SK-N-SH (cell line): Measurements from ENCODE around the gene RAD1. TPM values are rescaled to one million over a fixed set of nuclear protein-coding genes. Genes with fewer than 3 reads are reported as not detected.

Experiments used
- CTCF ChIA-PET: fragments of 300-600, 350-600 bp; formaldehyde crosslinking; extraction: SDS; loops from one replicate; lab custom pipeline; 2021; lab: Yijun Ruan, JAX
- POLR2A ChIA-PET: fragments of 350-600 bp; sonication (Branson Sonifier 250); formaldehyde crosslinking; extraction: SDS; loops from one replicate; lab custom pipeline; 2020; ENCODE audit warnings: antibody characterized with exemption, inconsistent platforms; lab: Yijun Ruan, JAX
- DNase-seq: peaks from one replicate; pipeline ENCODE4 v3.0.0; 2012
- H2AFZ ChIP-seq: fragments of 200-600 bp; sonication (generic); 2 replicates; pipeline ENCODE4 v1.8.1; 2016; ENCODE audit warnings: antibody characterized with exemption, mild to moderate bottlenecking, low read depth
- H3F3A ChIP-seq: fragments of 200-600 bp; sonication (generic); replicated peaks from 2 replicates; pipeline ENCODE3; 2016; ENCODE audit warnings: antibody characterized with exemption, mild to moderate bottlenecking; ENCODE audit not compliant: insufficient read depth
- H3K27ac ChIP-seq, 2 experiments: fragments of 200-500 bp in 1 of 2; fragments of 200-600 bp in 1 of 2; sonication (Bioruptor generic) in 1 of 2; sonication (generic), shearing (Covaris generic) in 1 of 2; 2 replicates each; pipeline versions ENCODE4 v1.5.1 to v1.6.1; 2014 to 2016; ENCODE audit warnings: low read depth in 2 of 2, inconsistent platforms in 1 of 2, low read length in 1 of 2, mild to moderate bottlenecking in 1 of 2, mixed read lengths in 1 of 2
- H3K27me3 ChIP-seq: fragments of 200-600 bp; sonication (generic), shearing (Covaris generic); 2 replicates; pipeline ENCODE4 v1.6.1; 2016; ENCODE audit warnings: mixed run types; ENCODE audit not compliant: insufficient read depth
- H3K36me3 ChIP-seq, 2 experiments: fragments of 200-500 bp in 1 of 2; fragments of 200-600 bp in 1 of 2; sonication (Bioruptor generic) in 1 of 2; sonication (generic) in 1 of 2; replicated peaks in 1 of 2; 2 replicates each; pipeline versions ENCODE3 to v1.5.1; 2014 to 2016; ENCODE audit warnings: low read length in 1 of 2, mild to moderate bottlenecking in 1 of 2; ENCODE audit not compliant: insufficient read depth in 2 of 2, control insufficient read depth in 1 of 2
- H3K4me1 ChIP-seq, 2 experiments: fragments of 200-500 bp in 1 of 2; fragments of 200-600 bp in 1 of 2; sonication (Bioruptor generic) in 1 of 2; sonication (generic), shearing (Covaris generic) in 1 of 2; 2 replicates each; pipeline versions ENCODE4 v1.5.1 to v1.6.1; 2014 to 2016; ENCODE audit warnings: low read depth in 1 of 2, low read length in 1 of 2, mixed run types in 1 of 2; ENCODE audit not compliant: insufficient read depth in 2 of 2, control insufficient read depth in 1 of 2
- H3K4me2 ChIP-seq: fragments of 200-600 bp; sonication (generic), shearing (Covaris generic); 2 replicates; pipeline ENCODE4 v1.6.1; 2017; ENCODE audit warnings: mixed run types
- H3K4me3 ChIP-seq, 2 experiments: fragments of 200-500 bp in 1 of 2; fragments of 200-600 bp in 1 of 2; sonication (Bioruptor generic) in 1 of 2; sonication (generic), shearing (Covaris generic) in 1 of 2; 2 replicates each; pipeline versions ENCODE4 v1.5.1 to v1.8.1; 2014 to 2016; ENCODE audit warnings: low read depth in 2 of 2, inconsistent platforms in 1 of 2, low read length in 1 of 2, mild to moderate bottlenecking in 1 of 2, mixed read lengths in 1 of 2, moderate library complexity in 1 of 2
- H3K79me2 ChIP-seq: fragments of 200-600 bp; sonication (generic); 2 replicates; pipeline ENCODE4 v1.8.1; 2017; ENCODE audit warnings: mild to moderate bottlenecking; ENCODE audit not compliant: insufficient read depth
- H3K9ac ChIP-seq: fragments of 200-600 bp; sonication (generic); 2 replicates; pipeline ENCODE4 v1.6.1; 2017; ENCODE audit warnings: mixed run types
- H3K9me2 ChIP-seq: fragments of 200-600 bp; sonication (generic); 2 replicates; pipeline ENCODE4 v1.6.1; 2017; ENCODE audit warnings: mixed run types
- H3K9me3 ChIP-seq: fragments of 200-600 bp; sonication (generic); 2 replicates; pipeline ENCODE4 v1.6.1; 2017; ENCODE audit warnings: mixed run types, mild to moderate bottlenecking, moderate library complexity
- H4K20me1 ChIP-seq: fragments of 200-600 bp; sonication (generic); 2 replicates; pipeline ENCODE4 v1.6.1; 2017; ENCODE audit warnings: mild to moderate bottlenecking, mixed run types; ENCODE audit not compliant: insufficient read depth
- CHD2 ChIP-seq: fragments of 150-350 bp; IDR thresholded peaks from 2 replicates; pipeline ENCODE4 v1.6.1; 2018; ENCODE audit warnings: low read length; ENCODE audit not compliant: partially characterized antibody
- CTCF ChIP-seq: fragments of 200-600 bp; sonication (generic); IDR thresholded peaks from 2 replicates; pipeline ENCODE4 v1.6.1; 2017; ENCODE audit warnings: antibody characterized with exemption, mild to moderate bottlenecking, moderate library complexity
- EP300 ChIP-seq, 2 experiments: IDR thresholded peaks; 2 replicates each; pipeline versions ENCODE4 v1.4.0 to v1.6.1; 2012; ENCODE audit warnings: borderline replicate concordance in 1 of 2, low read depth in 1 of 2, low read length in 1 of 2
- EZH2phosphoT487 ChIP-seq: fragments of 200-600 bp; sonication (generic); IDR thresholded peaks from 2 replicates; pipeline ENCODE4 v1.6.1; 2017; ENCODE audit warnings: low read depth, mixed run types, mild to moderate bottlenecking, antibody characterized with exemption, moderate library complexity, borderline replicate concordance
- FOSL2 ChIP-seq: IDR thresholded peaks from 2 replicates; pipeline ENCODE4 v1.4.0; 2012; ENCODE audit warnings: low read depth, mild to moderate bottlenecking, moderate library complexity, borderline replicate concordance
- GABPA ChIP-seq: IDR thresholded peaks from 2 replicates; pipeline ENCODE4 v1.4.0; 2012; ENCODE audit warnings: low read depth, mild to moderate bottlenecking
- GATA2 ChIP-seq: sonication (generic); formaldehyde crosslinking; IDR thresholded peaks from 2 replicates; pipeline ENCODE4 v1.5.0; 2020; ENCODE audit warnings: mild to moderate bottlenecking, missing genetic modification reagents
- IRF3 ChIP-seq: fragments of 150-350 bp; IDR thresholded peaks from 2 replicates; pipeline ENCODE4 v1.6.1; 2016; ENCODE audit warnings: mild to moderate bottlenecking, low read depth, low read length
- JUND ChIP-seq: IDR thresholded peaks from 2 replicates; pipeline ENCODE4 v1.4.0; 2012
- MAX ChIP-seq: IDR thresholded peaks from 2 replicates; pipeline ENCODE4 v1.4.0; 2012; ENCODE audit warnings: low read depth
- MEF2A ChIP-seq: IDR thresholded peaks from 2 replicates; pipeline ENCODE4 v1.4.0; 2012; ENCODE audit warnings: low read depth, borderline replicate concordance
- MXI1 ChIP-seq: IDR thresholded peaks from 2 replicates; pipeline ENCODE4 v1.6.1; 2012; ENCODE audit warnings: mild to moderate bottlenecking, low read depth, low read length, improper control_type of control experiment
- NFIC ChIP-seq: IDR thresholded peaks from 2 replicates; pipeline ENCODE4 v1.4.0; 2012; ENCODE audit warnings: borderline replicate concordance
- NRF1 ChIP-seq: IDR thresholded peaks from 2 replicates; pipeline ENCODE4 v1.6.1; 2012; ENCODE audit warnings: low read depth, mild to moderate bottlenecking, low read length
- PBX3 ChIP-seq: IDR thresholded peaks from 2 replicates; pipeline ENCODE4; 2012
- POLR2AphosphoS5 ChIP-seq: IDR thresholded peaks from 2 replicates; pipeline ENCODE4 v1.6.1; 2012; ENCODE audit warnings: low read depth, low read length
- RAD21 ChIP-seq: IDR thresholded peaks from 2 replicates; pipeline ENCODE4 v1.6.1; 2012; ENCODE audit warnings: mild to moderate bottlenecking, low read length
- RCOR1 ChIP-seq: fragments of 150-350 bp; IDR thresholded peaks from 2 replicates; pipeline ENCODE4 v1.6.1; 2017; ENCODE audit warnings: antibody characterized with exemption, low read length
- RFX5 ChIP-seq: IDR thresholded peaks from 2 replicates; pipeline ENCODE4 v1.6.1; 2012; ENCODE audit warnings: mild to moderate bottlenecking, improper control_type of control experiment, low read length
- RXRA ChIP-seq: IDR thresholded peaks from 2 replicates; pipeline ENCODE4 v1.4.0; 2012; ENCODE audit warnings: low read depth, mild to moderate bottlenecking, borderline replicate concordance
- SIN3A ChIP-seq: IDR thresholded peaks from 2 replicates; pipeline ENCODE4 v1.6.1; 2012; ENCODE audit warnings: low read depth, mild to moderate bottlenecking, low read length, moderate library complexity, borderline replicate concordance
- SMC3 ChIP-seq: IDR thresholded peaks from 2 replicates; pipeline ENCODE4 v1.6.1; 2012; ENCODE audit warnings: low read depth, low read length, improper control_type of control experiment
- TAF1 ChIP-seq: IDR thresholded peaks from 2 replicates; pipeline ENCODE4 v1.6.1; 2012; ENCODE audit warnings: low read depth, mild to moderate bottlenecking, low read length, moderate library complexity, borderline replicate concordance
- TCF12 ChIP-seq: IDR thresholded peaks from 2 replicates; pipeline ENCODE4 v1.4.0; 2012
- TEAD4 ChIP-seq: IDR thresholded peaks from 2 replicates; pipeline ENCODE4 v1.4.0; 2012; ENCODE audit warnings: mild to moderate bottlenecking, borderline replicate concordance; ENCODE audit not compliant: insufficient read depth
- USF1 ChIP-seq: IDR thresholded peaks from 2 replicates; pipeline ENCODE4 v1.4.0; 2012; ENCODE audit warnings: low read depth, borderline replicate concordance
- USF2 ChIP-seq: fragments of 150-350 bp; IDR thresholded peaks from 2 replicates; pipeline ENCODE4 v1.6.1; 2017; ENCODE audit warnings: antibody characterized with exemption, low read length, low read depth, borderline replicate concordance
- YY1 ChIP-seq: IDR thresholded peaks from 2 replicates; pipeline ENCODE4 v1.4.0; 2012; ENCODE audit warnings: low read depth, mild to moderate bottlenecking
- whole genome bisulfite sequencing: methylation state at CpG from one replicate; pipeline ENCODE4 v1.1.6; 2017; ENCODE audit warnings: low lambda C conversion rate; 5-methylcytosine and 5-hydroxymethylcytosine counted together
- polyA plus RNA-seq, 3 experiments: library from polyadenylated mRNA; depleted of rRNA; stranded (reverse); fragments of >200 nt; gene quantifications; 2 replicates each; pipeline ENCODE4 v1.2.3, GENCODE V29; 2012

RAD1 gene
- polyA plus RNA-seq (2012; rRNA removed), result 18.2 and 21.2 TPM in 2 replicates
- 17.7 and 22.3 TPM in 2 replicates for polyA plus RNA-seq (2012; cell fraction: cytosol; rRNA removed)
- 13.7 and 19.5 TPM in 2 replicates for polyA plus RNA-seq (2012; cell fraction: nucleus; rRNA removed)

- peaks cover 11% of the 10 kb centered on the region for H3F3A ChIP-seq
- POLR2A ChIA-PET, result interaction anchor here (0.6 to 1.8 kb wide), 7 partner anchors 9 to 907 kb away, joined by 3 to 32 read pairs (median 4); partner anchors contain the start of genes AMACR, DNAJC21 and RAI14
- peak within 1 kb of the TSS; percentile 89 for H2AFZ ChIP-seq
- peak; percentile 90 for DNase-seq
- WGBS, result 2% methylated on average over 52 of the region's 67 CpGs
- no peaks in the 10 kb centered on the region for H3K27me3 ChIP-seq
- CTCF ChIA-PET, result interaction anchor here (0.8 to 1.9 kb wide), 5 partner anchors 15 to 440 kb away, joined by 3 to 6 read pairs (median 3); no protein-coding TSS in a partner anchor
- peaks cover 91% of the 10 kb centered on the region for H3K79me2 ChIP-seq
- peak within 1 kb of the TSS; percentile 83 to 92 for H3K27ac ChIP-seq
- no peaks in the 10 kb centered on the region for H3K9me3 ChIP-seq
- peak within 1 kb of the TSS; percentile 78 for H3K4me2 ChIP-seq
- no peaks in the 10 kb centered on the region for H3K9me2 ChIP-seq
- peaks cover 33 to 41% of the 10 kb centered on the region in 2 experiments for H3K36me3 ChIP-seq
- H4K20me1 ChIP-seq, result no peaks in the 10 kb centered on the region
- H3K4me1 ChIP-seq, result peaks cover 12 to 16% of the 10 kb centered on the region in 2 experiments
- H3K9ac ChIP-seq, result peak within 1 kb of the TSS; percentile 88
- peak within 1 kb of the TSS; percentile 96 to 100 for H3K4me3 ChIP-seq
- TF ChIP-seq RCOR1, result peak; percentile 25; the same call in 1 of the 2 replicates
- peak; percentile 98 for TF ChIP-seq YY1
- no peak for TF ChIP-seq NFIC
- no peak for TF ChIP-seq RFX5
- TF ChIP-seq RAD21, result no peak
- no peak for TF ChIP-seq EZH2phosphoT487
- TF ChIP-seq MAX, result peak; percentile 97
- no peak for TF ChIP-seq USF1
- no peak for TF ChIP-seq RXRA
- no peak; the same call in 1 of the 2 replicates for TF ChIP-seq FOSL2
- peak; percentile 11; the same call in 1 of the 2 replicates for TF ChIP-seq PBX3
- no peak for TF ChIP-seq MEF2A
- TF ChIP-seq TCF12, result peak; percentile 44
- no peak for TF ChIP-seq USF2
- TF ChIP-seq TAF1, result peak; percentile 96
- peak; percentile 88 for TF ChIP-seq MXI1
- TF ChIP-seq TEAD4, result no peak
- TF ChIP-seq GATA2 (CRISPR knock-in tag), result no peak
- peak in 1 of 2 experiments; percentile 55; a peak in 1 of 4 replicates for TF ChIP-seq EP300 (IDR thresholded peaks at IDR 0.05; ENCODE audit: borderline replicate concordance in 1 of 2, low read depth in 1 of 2, low read length in 1 of 2)
- TF ChIP-seq SMC3, result no peak
- TF ChIP-seq GABPA, result peak; percentile 97
- TF ChIP-seq NRF1, result no peak
- TF ChIP-seq CHD2, result peak; percentile 66
- TF ChIP-seq JUND, result no peak; the same call in 1 of the 2 replicates
- TF ChIP-seq IRF3, result no peak
- TF ChIP-seq POLR2AphosphoS5, result peak; percentile 90
- no peak for TF ChIP-seq CTCF
- TF ChIP-seq SIN3A, result peak; percentile 69; the same call in 1 of the 2 replicates
These were observed at the start of gene RAD1, which contains the start of gene BRIX1 for GRCh38 chr5:34915139-34915855. TSS of gene RAD1 (minus strand) at chr5:34915504. CDS start at chr5:34914892, 612 bp downstream. TSS of gene BRIX1 (plus strand) at chr5:34915711. CDS start at chr5:34915739, 28 bp downstream.
